Activated T-cell treated with anti-CD3 and anti-CD28 coated beads, Interleukin-2, amount 50 U/mL, for 72 hours (primary cell): ENCODE data around the gene NAP1L5. TPM values are rescaled to one million over a fixed set of nuclear protein-coding genes. Genes with fewer than 3 reads are reported as not detected.

Experiments
- total RNA-seq, 2 donors: library from RNA; stranded (reverse); gene quantifications; one replicate each; pipeline ENCODE4 v1.2.3, GENCODE V29; 2022

Gene NAP1L5
- total RNA-seq, 2 donors from 2014 or later = 5.0 to 5.9 TPM

Other genes with a start within 250 kb of the NAP1L5 start
- gene HERC5, start 240.7 kb downstream of the NAP1L5 start, total RNA-seq = 10 to 100 TPM; 21.1 to 49.9 TPM
- 10 to 100 TPM; 56.1 to 59.3 TPM for gene PYURF, start 174.1 kb downstream of the NAP1L5 start, total RNA-seq
- gene HERC3, start 105.3 kb downstream of the NAP1L5 start, total RNA-seq = 10 to 100 TPM; 22.0 to 32.3 TPM